Measurements from ENCODE around the gene CD7. TPM values are rescaled to one million over a fixed set of nuclear protein-coding genes. Genes with fewer than 3 reads are reported as not detected.
A peak's percentile ranks its signal among the peaks of the same experiment; 100 is the strongest.

CD7 gene
- total RNA-seq, 1 experiment from 2014 or later, result 0.74 TPM

DNA sequence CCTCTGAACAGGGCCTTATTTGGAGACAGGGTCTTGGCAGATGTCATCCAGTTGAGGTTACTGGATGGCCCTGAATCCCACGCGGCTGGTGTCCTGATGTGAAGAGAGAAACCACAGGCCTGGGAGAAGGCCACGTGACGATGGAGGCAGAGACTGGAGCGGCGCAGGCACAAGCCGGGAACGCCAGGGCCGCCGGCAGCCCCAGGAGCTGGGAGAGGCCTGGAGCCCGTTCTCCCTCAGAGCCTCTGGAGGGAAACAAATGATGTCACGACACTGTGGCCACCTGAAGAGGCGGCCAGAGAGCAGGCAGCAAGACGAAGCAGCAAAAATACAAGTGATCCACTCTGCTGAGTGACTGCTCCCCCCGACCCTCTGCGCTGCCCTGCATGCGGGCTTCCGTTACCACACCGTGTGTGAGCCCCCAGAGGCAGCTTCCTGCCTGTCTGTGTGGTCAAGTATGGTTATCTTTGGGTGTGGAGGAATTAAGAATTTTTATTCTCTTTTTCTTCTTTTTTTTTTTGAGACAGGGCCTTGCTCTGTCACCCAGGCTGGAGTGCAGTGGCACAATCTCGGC, 11.6 kb downstream of the CD7 start:
- POLR2A ChIA-PET, result no interaction called here
- Mint-ChIP-seq H3K36me3 (no peaks in the 10 kb centered on the region), H3K4me3 (no peak overlapping the region), H3K4me1 (no peaks in the 10 kb centered on the region), H3K27me3 (ENCODE audit: low read depth) (no peaks in the 10 kb centered on the region; the same call in 1 of the 2 replicates), H3K9me3 (no peaks in the 10 kb centered on the region), H3K27ac (0 out of 2 replicates have a peak overlapping the region, but pooled peaks have one; percentile 45)
- ATAC-seq, result no peak
- CTCF ChIA-PET, result interaction anchor here (0.9 kb wide), 1 partner anchor 13 kb away, joined by 5 read pairs; no protein-coding TSS in a partner anchor
- no peak for DNase-seq (ENCODE audit: low spot score)
- no peak for TF ChIP-seq RELA (CRISPR knock-in tag; IDR thresholded peaks at IDR 0.05; ENCODE audit: borderline replicate concordance)
- no peak for TF ChIP-seq GRHL2 (CRISPR knock-in tag; IDR thresholded peaks at IDR 0.05; ENCODE audit: insufficient replicate concordance, severe bottlenecking)
- TF ChIP-seq ESRRA (CRISPR knock-in tag; IDR thresholded peaks at IDR 0.05; ENCODE audit: borderline replicate concordance), result no peak
- TF ChIP-seq, protein P1, sequence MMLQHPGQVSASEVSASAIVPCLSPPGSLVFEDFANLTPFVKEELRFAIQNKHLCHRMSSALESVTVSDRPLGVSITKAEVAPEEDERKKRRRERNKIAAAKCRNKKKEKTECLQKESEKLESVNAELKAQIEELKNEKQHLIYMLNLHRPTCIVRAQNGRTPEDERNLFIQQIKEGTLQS (CRISPR knock-in tag; conservative IDR thresholded peaks at IDR 0.05), result no peak
- TF ChIP-seq, protein P2, sequence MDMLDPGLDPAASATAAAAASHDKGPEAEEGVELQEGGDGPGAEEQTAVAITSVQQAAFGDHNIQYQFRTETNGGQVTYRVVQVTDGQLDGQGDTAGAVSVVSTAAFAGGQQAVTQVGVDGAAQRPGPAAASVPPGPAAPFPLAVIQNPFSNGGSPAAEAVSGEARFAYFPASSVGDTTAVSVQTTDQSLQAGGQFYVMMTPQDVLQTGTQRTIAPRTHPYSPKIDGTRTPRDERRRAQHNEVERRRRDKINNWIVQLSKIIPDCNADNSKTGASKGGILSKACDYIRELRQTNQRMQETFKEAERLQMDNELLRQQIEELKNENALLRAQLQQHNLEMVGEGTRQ (CRISPR knock-in tag; IDR thresholded peaks at IDR 0.05), result no peak

GRCh38 chr17:82304826-82305726, 12.3 kb downstream of the CD7 start:
- ChIA-PET POLR2A (no interaction called here), CTCF (interaction anchor here (0.7 to 1.2 kb wide), 3 partner anchors 12 to 69 kb away, joined by 3 to 5 read pairs (median 4); no protein-coding TSS in a partner anchor)
- 0 out of 2 replicates have a peak overlapping the region, but pooled peaks have one; percentile 45 for H3K27ac Mint-ChIP-seq
- H3K4me3 Mint-ChIP-seq, result no peak overlapping the region
- H3K36me3 Mint-ChIP-seq, result no peaks in the 10 kb centered on the region
- H3K4me1 Mint-ChIP-seq, result no peaks in the 10 kb centered on the region
- no peaks in the 10 kb centered on the region for H3K9me3 Mint-ChIP-seq
- peak; percentile 29; the same call in 1 of the 2 replicates for ATAC-seq
- H3K27me3 Mint-ChIP-seq (ENCODE audit: low read depth), result no peaks in the 10 kb centered on the region; the same call in 1 of the 2 replicates
- no peak for DNase-seq (ENCODE audit: low spot score)
- TF ChIP-seq PRRX2 (CRISPR knock-in tag; IDR thresholded peaks at IDR 0.05), result no peak
- TF ChIP-seq CDX4 (CRISPR knock-in tag; IDR thresholded peaks at IDR 0.05; ENCODE audit: borderline replicate concordance), result no peak
- TF ChIP-seq, protein P3, sequence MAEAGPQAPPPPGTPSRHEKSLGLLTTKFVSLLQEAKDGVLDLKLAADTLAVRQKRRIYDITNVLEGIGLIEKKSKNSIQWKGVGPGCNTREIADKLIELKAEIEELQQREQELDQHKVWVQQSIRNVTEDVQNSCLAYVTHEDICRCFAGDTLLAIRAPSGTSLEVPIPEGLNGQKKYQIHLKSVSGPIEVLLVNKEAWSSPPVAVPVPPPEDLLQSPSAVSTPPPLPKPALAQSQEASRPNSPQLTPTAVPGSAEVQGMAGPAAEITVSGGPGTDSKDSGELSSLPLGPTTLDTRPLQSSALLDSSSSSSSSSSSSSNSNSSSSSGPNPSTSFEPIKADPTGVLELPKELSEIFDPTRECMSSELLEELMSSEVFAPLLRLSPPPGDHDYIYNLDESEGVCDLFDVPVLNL (CRISPR knock-in tag; IDR thresholded peaks at IDR 0.05; ENCODE audit: borderline replicate concordance, low read depth), result no peak
- TF ChIP-seq, protein P2 (CRISPR knock-in tag; IDR thresholded peaks at IDR 0.05), result no peak
- TF ChIP-seq, protein P4, sequence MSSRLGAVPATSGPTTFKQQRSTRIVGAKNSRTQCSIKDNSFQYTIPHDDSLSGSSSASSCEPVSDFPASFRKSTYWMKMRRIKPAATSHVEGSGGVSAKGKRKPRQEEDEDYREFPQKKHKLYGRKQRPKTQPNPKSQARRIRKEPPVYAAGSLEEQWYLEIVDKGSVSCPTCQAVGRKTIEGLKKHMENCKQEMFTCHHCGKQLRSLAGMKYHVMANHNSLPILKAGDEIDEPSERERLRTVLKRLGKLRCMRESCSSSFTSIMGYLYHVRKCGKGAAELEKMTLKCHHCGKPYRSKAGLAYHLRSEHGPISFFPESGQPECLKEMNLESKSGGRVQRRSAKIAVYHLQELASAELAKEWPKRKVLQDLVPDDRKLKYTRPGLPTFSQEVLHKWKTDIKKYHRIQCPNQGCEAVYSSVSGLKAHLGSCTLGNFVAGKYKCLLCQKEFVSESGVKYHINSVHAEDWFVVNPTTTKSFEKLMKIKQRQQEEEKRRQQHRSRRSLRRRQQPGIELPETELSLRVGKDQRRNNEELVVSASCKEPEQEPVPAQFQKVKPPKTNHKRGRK (CRISPR knock-in tag; IDR thresholded peaks at IDR 0.05; ENCODE audit: borderline replicate concordance), result no peak
- no peak for TF ChIP-seq EMX1 (CRISPR knock-in tag; IDR thresholded peaks at IDR 0.05)
- no peak for TF ChIP-seq HMGXB4 (CRISPR knock-in tag; IDR thresholded peaks at IDR 0.05)
- TF ChIP-seq GTF2I (CRISPR knock-in tag; conservative IDR thresholded peaks at IDR 0.05), result no peak
- no peak for TF ChIP-seq NR3C1 (CRISPR knock-in tag; conservative IDR thresholded peaks at IDR 0.05; ENCODE audit: low read depth)
- no peak for TF ChIP-seq NR1H2 (CRISPR knock-in tag; IDR thresholded peaks at IDR 0.05)
- no peak for TF ChIP-seq MLX (CRISPR knock-in tag; IDR thresholded peaks at IDR 0.05)
- no peak for TF ChIP-seq NFATC4 (CRISPR knock-in tag; IDR thresholded peaks at IDR 0.05)
- no peak for TF ChIP-seq TEAD1 (CRISPR knock-in tag; IDR thresholded peaks at IDR 0.05)
- TF ChIP-seq ZNF671 (CRISPR knock-in tag; IDR thresholded peaks at IDR 0.05), result no peak
- TF ChIP-seq GABPB1 (CRISPR knock-in tag; IDR thresholded peaks at IDR 0.05), result no peak
- no peak for TF ChIP-seq ZNF396 (CRISPR knock-in tag; IDR thresholded peaks at IDR 0.05; ENCODE audit: borderline replicate concordance)
- no peak for TF ChIP-seq KAT7 (CRISPR knock-in tag; IDR thresholded peaks at IDR 0.05; ENCODE audit: borderline replicate concordance)

Data from WTC11 (cell line).